ENCODE data around the gene EHBP1. TPM values are rescaled to one million over a fixed set of nuclear protein-coding genes. Genes with fewer than 3 reads are reported as not detected.

The EHBP1 gene
- total RNA-seq, 6 experiments from 2014 or later: 40.4 to 66.6 (median 46.3) TPM

DNA sequence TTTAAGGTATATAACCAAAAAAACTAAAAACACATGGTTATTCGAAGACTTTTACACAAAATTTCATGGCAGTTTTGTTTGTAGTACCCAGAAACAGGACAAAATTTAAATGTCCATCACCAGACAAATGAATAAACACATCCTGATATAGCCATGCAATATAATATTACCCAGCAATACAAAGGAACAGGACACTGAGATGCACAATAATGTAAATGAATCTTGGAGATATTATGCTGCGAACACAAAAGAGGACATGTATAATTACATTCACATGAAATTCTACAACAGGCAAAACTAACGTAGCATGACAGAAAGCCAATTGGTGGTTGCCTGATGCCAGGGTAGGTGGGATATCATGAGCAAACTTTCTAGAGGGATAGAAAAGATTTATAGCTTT lies 252.7 kb downstream of the EHBP1 start:
- ATAC-seq (no peak), DNase-seq (no peak)
- intact Hi-C loops (cut with DNase I): no loop called here
- H3K4me1 ChIP-seq: peaks cover 0 to 6% (median 0%) of the 10 kb centered on the region in 4 donors
- no peaks in the 10 kb centered on the region for H3K27me3 ChIP-seq
- H3K9me3 ChIP-seq: no peaks in the 10 kb centered on the region
- WGBS (ENCODE audit: insufficient coverage, low coverage, low lambda C conversion rate, missing lambda C conversion rate): 96% methylated on average over 3 of the region's 3 CpGs
- peaks cover 0 to 31% (median 0%) of the 10 kb centered on the region in 4 donors for H3K36me3 ChIP-seq
- no peak overlapping the region for H3K27ac ChIP-seq
- no peak for TF ChIP-seq POLR2A (IDR thresholded peaks at IDR 0.05)
- TF ChIP-seq, protein P1, sequence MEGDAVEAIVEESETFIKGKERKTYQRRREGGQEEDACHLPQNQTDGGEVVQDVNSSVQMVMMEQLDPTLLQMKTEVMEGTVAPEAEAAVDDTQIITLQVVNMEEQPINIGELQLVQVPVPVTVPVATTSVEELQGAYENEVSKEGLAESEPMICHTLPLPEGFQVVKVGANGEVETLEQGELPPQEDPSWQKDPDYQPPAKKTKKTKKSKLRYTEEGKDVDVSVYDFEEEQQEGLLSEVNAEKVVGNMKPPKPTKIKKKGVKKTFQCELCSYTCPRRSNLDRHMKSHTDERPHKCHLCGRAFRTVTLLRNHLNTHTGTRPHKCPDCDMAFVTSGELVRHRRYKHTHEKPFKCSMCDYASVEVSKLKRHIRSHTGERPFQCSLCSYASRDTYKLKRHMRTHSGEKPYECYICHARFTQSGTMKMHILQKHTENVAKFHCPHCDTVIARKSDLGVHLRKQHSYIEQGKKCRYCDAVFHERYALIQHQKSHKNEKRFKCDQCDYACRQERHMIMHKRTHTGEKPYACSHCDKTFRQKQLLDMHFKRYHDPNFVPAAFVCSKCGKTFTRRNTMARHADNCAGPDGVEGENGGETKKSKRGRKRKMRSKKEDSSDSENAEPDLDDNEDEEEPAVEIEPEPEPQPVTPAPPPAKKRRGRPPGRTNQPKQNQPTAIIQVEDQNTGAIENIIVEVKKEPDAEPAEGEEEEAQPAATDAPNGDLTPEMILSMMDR (IDR thresholded peaks at IDR 0.05): no peak
- no peak overlapping the region for H3K4me3 ChIP-seq

GRCh38 chr2:62964050-62964449 lies 258.5 kb downstream of the EHBP1 start:
- DNase-seq (no peak), ATAC-seq (no peak)
- intact Hi-C loops (cut with DNase I): no loop called here
- no peak overlapping the region for H3K4me3 ChIP-seq
- TF ChIP-seq POLR2A (IDR thresholded peaks at IDR 0.05): no peak
- no peaks in the 10 kb centered on the region for H3K9me3 ChIP-seq
- H3K4me1 ChIP-seq: no peaks in the 10 kb centered on the region
- no peak overlapping the region for H3K27ac ChIP-seq
- 100% methylated on average over 1 of the region's 2 CpGs for WGBS (ENCODE audit: insufficient coverage, low coverage, low lambda C conversion rate, missing lambda C conversion rate)
- H3K27me3 ChIP-seq: no peaks in the 10 kb centered on the region
- peaks cover 0 to 5% (median 0%) of the 10 kb centered on the region in 4 donors for H3K36me3 ChIP-seq

GRCh38 chr2:62964671-62965070 lies 259.2 kb downstream of the EHBP1 start:
- WGBS (ENCODE audit: insufficient coverage, low coverage, low lambda C conversion rate, missing lambda C conversion rate): 88% methylated on average over 7 of the region's 7 CpGs
- TF ChIP-seq, protein P1 (IDR thresholded peaks at IDR 0.05): no peak
- TF ChIP-seq POLR2A (IDR thresholded peaks at IDR 0.05): no peak

GRCh38 chr2:62966991-62967390 lies 261.5 kb downstream of the EHBP1 start:
- no peak for DNase-seq
- Histone ChIP-seq H3K36me3 (no peaks in the 10 kb centered on the region), H3K27me3 (no peaks in the 10 kb centered on the region), H3K27ac (no peak overlapping the region), H3K4me3 (no peak overlapping the region), H3K4me1 (no peaks in the 10 kb centered on the region), H3K9me3 (no peaks in the 10 kb centered on the region)
- intact Hi-C loops (cut with DNase I): no loop called here
- TF ChIP-seq, protein P1 (IDR thresholded peaks at IDR 0.05): no peak
- no peak for TF ChIP-seq POLR2A (IDR thresholded peaks at IDR 0.05)
- ATAC-seq: no peak
- WGBS (ENCODE audit: insufficient coverage, low coverage, low lambda C conversion rate, missing lambda C conversion rate): 90% methylated on average over 5 of the region's 6 CpGs

More at GRCh38 chr2:62964671-62965070, 259.2 kb downstream of the EHBP1 start:
- H3K27me3 ChIP-seq: no peaks in the 10 kb centered on the region
- intact Hi-C loops (cut with DNase I): no loop called here
- DNase-seq (no peak), ATAC-seq (no peak)
- no peaks in the 10 kb centered on the region for H3K9me3 ChIP-seq
- no peak overlapping the region for H3K27ac ChIP-seq
- no peak overlapping the region for H3K4me3 ChIP-seq
- no peaks in the 10 kb centered on the region for H3K4me1 ChIP-seq
- H3K36me3 ChIP-seq: no peaks in the 10 kb centered on the region

GRCh38 chr2:62968168-62968567 lies 262.7 kb downstream of the EHBP1 start:
- no peak overlapping the region for H3K4me3 ChIP-seq
- TF ChIP-seq POLR2A (IDR thresholded peaks at IDR 0.05): no peak
- TF ChIP-seq, protein P1 (IDR thresholded peaks at IDR 0.05): no peak
- no peak for DNase-seq
- H3K27ac ChIP-seq: no peak overlapping the region
- no peaks in the 10 kb centered on the region for H3K36me3 ChIP-seq
- 91% methylated on average over 1 of the region's 1 CpG for WGBS (ENCODE audit: insufficient coverage, low coverage, low lambda C conversion rate, missing lambda C conversion rate)
- no peak for ATAC-seq
- no peaks in the 10 kb centered on the region for H3K27me3 ChIP-seq
- no peaks in the 10 kb centered on the region for H3K9me3 ChIP-seq
- H3K4me1 ChIP-seq: no peaks in the 10 kb centered on the region
- intact Hi-C loops (cut with DNase I): no loop called here
